ENCODE measurements around the gene SOCS2.

- TF ChIP-seq POLR2A (IDR thresholded peaks at IDR 0.05) (no peak), POLR2AphosphoS5 (IDR thresholded peaks at IDR 0.05) (no peak)
Measured at GRCh38 chr12:93577222-93577621, 4.7 kb downstream of the SOCS2 start.
